ENCODE measurements around the gene HES2. TPM values are rescaled to one million over a fixed set of nuclear protein-coding genes. Genes with fewer than 3 reads are reported as not detected.

HES2 gene
- total RNA-seq, 1 experiment from 2014 or later: 1.2 TPM

DNA sequence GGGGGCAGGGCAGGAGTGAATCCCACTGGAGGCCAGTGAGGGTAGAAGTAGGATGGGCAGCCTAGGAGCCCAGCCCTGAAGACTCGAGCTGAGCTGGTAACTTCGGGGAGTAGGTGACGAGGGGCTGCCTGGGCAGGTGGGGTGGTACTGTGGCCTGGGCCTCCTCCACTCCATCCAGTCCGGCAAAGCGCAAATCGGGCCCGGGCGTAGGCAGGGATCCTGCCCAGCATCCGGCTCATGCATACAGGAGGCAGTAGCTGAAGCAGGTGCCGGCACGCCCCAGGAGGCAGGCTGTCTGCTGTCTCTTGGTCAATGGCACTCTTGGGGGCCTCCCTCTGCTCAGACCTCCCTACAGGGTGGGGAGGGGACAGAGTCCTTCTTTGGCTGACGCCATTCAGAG, 47.5 kb upstream of the HES2 start:
- Mint-ChIP-seq H3K36me3 (ENCODE audit: insufficient read depth in 1 of 3, low read depth in 3 of 3) (peaks cover 11 to 53% (median 49%) of the 10 kb centered on the region in 3 experiments; a peak in 6 of 7 replicates), H3K4me1 (peaks cover 3 to 17% of the 10 kb centered on the region in 2 experiments; a peak in 3 of 4 replicates), H3K9me3 (no peaks in the 10 kb centered on the region), H3K4me3 (no peak overlapping the region), H3K27me3 (ENCODE audit: low read depth) (no peaks in the 10 kb centered on the region; the same call in 1 of the 2 replicates), H3K27ac (no peak overlapping the region)
- Histone ChIP-seq H4K5ac (ENCODE audit: insufficient read length, low read depth, low read length) (no peak overlapping the region), H3K4me1 (ENCODE audit: insufficient read depth, low read length) (no peaks in the 10 kb centered on the region; the same call in 1 of the 2 replicates), H4K91ac (ENCODE audit: insufficient read length, low read depth, low read length) (no peak overlapping the region), H2AFZ (ENCODE audit: low read length) (no peak overlapping the region), H3K18ac (ENCODE audit: insufficient read length, low read depth, low read length) (no peak overlapping the region), H3K9ac (ENCODE audit: extremely low read depth, insufficient read length, low read length) (no peak overlapping the region), H3K79me2 (ENCODE audit: insufficient read depth, low read length) (no peaks in the 10 kb centered on the region), H2AK5ac (ENCODE audit: insufficient read length, low read length) (no peak overlapping the region), H3T11ph (ENCODE audit: low read length) (no peak overlapping the region), H4K20me1 (ENCODE audit: control insufficient read depth, insufficient read depth, insufficient read length) (no peaks in the 10 kb centered on the region), H3K14ac (ENCODE audit: insufficient read depth, low read length) (no peak overlapping the region), H3K4ac (ENCODE audit: low read depth, low read length) (no peak overlapping the region), H3K79me1 (ENCODE audit: insufficient read depth, low read depth, low read length, poor library complexity, severe bottlenecking) (no peaks in the 10 kb centered on the region), H4K8ac (replicated peaks; ENCODE audit: insufficient read length, low read depth, low read length) (no peak overlapping the region), H2BK15ac (ENCODE audit: low read depth, low read length) (no peak overlapping the region), H2BK5ac (ENCODE audit: insufficient read length, low read length) (no peak overlapping the region), H3K23me2 (ENCODE audit: insufficient read length, low read depth, low read length, poor library complexity, severe bottlenecking) (no peaks in the 10 kb centered on the region), H3K27me3 (ENCODE audit: insufficient read depth, low read length) (no peaks in the 10 kb centered on the region), H3K23ac (ENCODE audit: insufficient read length, low read depth, low read length) (no peak overlapping the region), H3K4me2 (ENCODE audit: insufficient read depth, insufficient read length, low read length) (no peak overlapping the region), H3K56ac (ENCODE audit: insufficient read length, low read depth, low read length) (no peak overlapping the region), H2BK20ac (ENCODE audit: low read depth, low read length, poor library complexity, severe bottlenecking) (no peak overlapping the region), H2BK12ac (ENCODE audit: insufficient read length, low read depth, low read length) (no peak overlapping the region), H3K27ac (ENCODE audit: insufficient read length, low read depth, low read length) (no peak overlapping the region), H2BK120ac (ENCODE audit: low read depth, low read length, poor library complexity, severe bottlenecking) (no peak overlapping the region), H3K9me3 (ENCODE audit: control insufficient read depth, low read depth, low read length) (no peaks in the 10 kb centered on the region)
- TF ChIP-seq, protein P1, sequence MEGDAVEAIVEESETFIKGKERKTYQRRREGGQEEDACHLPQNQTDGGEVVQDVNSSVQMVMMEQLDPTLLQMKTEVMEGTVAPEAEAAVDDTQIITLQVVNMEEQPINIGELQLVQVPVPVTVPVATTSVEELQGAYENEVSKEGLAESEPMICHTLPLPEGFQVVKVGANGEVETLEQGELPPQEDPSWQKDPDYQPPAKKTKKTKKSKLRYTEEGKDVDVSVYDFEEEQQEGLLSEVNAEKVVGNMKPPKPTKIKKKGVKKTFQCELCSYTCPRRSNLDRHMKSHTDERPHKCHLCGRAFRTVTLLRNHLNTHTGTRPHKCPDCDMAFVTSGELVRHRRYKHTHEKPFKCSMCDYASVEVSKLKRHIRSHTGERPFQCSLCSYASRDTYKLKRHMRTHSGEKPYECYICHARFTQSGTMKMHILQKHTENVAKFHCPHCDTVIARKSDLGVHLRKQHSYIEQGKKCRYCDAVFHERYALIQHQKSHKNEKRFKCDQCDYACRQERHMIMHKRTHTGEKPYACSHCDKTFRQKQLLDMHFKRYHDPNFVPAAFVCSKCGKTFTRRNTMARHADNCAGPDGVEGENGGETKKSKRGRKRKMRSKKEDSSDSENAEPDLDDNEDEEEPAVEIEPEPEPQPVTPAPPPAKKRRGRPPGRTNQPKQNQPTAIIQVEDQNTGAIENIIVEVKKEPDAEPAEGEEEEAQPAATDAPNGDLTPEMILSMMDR (conservative IDR thresholded peaks at IDR 0.05): no peak
- no peak for DNase-seq
- WGBS (ENCODE audit: extremely low coverage, insufficient read length, low lambda C conversion rate): no CpG with 5 or more reads among the region's 12 CpGs
